GM08714 (cell line): ENCODE results near the gene CA5B.
"Not testable (repeated sequence)": the region's sequence is repeated elsewhere in the genome, so short reads cannot be mapped to it uniquely, and the experiment has no call there.

Source experiments
- H3K4me3 ChIP-seq: fragments of 200-500 bp; sonication (Bioruptor generic); 2 replicates; pipeline ENCODE4 v1.5.1; 2014; ENCODE audit warnings: mild to moderate bottlenecking, low read length, inconsistent platforms
- ZNF274 ChIP-seq: IDR thresholded peaks from 2 replicates; pipeline ENCODE4 v1.6.1; 2012; ENCODE audit warnings: mild to moderate bottlenecking, low read depth, low read length

Gene CA5B

DNA sequence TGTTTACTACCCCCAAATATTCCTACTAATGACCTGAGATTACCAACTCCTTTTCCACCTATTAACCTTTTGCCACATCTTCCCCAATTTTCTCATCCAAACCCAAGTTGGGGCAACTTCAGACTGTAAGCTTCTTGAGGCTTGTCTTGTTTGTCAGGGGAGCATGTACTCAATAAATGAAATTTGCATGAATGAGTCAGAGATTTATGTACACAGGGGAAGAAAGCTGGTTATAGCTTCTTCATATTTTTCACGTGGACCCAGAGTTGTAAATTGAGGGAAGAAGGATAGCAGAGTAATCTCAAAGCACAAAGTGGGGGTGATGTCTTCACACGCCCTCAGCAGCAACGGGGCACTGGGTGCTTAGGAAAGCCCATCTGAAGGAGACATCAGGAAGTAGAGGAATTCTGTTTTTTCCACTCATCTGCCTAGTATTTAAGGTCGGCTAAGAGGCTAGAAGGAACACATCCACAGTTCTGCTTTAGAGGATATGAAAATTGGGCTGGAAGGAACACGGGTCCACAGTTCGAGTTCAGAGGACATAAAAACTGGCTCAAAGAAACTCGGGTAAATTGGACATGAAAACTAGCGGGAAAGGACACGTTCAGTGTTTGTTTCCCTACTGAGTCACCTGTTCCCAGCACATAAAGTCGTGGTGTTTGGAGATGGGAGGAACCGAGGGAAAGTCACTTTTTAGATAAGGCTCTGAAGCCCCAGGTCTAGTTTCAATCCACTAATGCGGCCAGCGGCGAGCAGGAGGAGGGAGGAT is 696 bp upstream of the CA5B start:
- peak overlapping the region; percentile 50; the same call in 1 of the 2 replicates for H3K4me3 ChIP-seq
- no peak for TF ChIP-seq ZNF274

DNA sequence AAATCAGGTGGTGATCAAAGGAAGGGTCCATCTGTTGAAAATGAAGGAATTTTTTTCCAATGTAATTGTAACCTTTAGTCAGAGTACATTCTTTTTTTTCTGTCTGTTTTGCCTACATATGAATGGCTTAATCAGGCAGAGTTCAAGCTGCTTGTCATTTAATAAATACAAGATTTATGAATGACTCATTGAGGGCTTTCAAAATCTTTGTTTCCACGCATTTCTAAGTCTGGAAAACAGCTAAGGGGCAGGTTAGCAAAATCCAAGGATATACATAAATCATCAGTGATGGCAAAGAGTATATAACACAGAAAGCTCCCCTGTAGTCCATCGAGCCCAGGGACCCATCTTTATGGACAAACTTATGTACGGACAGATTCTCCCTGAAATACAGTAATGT is 1.8 kb downstream of the CA5B start:
- no peak for TF ChIP-seq ZNF274
- no peak overlapping the region for H3K4me3 ChIP-seq

DNA sequence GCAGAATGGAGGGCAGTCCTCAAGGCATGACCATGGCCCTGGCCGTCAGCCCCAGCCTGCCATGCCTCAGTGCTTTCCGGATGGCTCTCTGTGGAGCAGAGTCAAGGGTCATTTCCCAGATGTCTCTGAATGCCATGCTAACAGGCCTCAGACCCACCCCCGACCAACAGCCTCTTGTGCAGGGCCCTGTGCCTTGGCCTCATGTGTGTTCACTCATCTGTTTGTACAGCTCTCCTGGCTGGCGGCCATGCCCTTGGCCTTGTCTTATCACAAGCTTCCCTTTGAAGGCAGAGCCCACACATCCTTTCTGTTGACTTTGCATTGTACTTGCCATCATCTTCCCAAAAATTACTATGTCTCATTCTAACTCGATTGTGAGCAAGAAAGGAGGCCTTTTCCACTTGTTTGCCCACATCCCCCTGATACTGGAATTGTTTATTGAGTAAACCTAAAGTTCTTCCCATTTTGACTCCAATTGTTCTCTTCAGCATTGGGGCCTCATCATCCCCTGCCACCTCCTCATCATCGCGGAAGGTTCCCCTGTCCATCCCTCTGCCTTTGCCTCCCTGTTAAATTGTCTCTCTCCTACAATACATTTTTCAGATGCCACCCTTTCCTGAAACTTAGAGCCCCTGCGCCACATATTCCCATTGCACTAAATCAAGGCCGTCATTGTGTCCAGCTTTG is 6.3 kb downstream of the CA5B start:
- no peak for TF ChIP-seq ZNF274
- no peak overlapping the region for H3K4me3 ChIP-seq

DNA sequence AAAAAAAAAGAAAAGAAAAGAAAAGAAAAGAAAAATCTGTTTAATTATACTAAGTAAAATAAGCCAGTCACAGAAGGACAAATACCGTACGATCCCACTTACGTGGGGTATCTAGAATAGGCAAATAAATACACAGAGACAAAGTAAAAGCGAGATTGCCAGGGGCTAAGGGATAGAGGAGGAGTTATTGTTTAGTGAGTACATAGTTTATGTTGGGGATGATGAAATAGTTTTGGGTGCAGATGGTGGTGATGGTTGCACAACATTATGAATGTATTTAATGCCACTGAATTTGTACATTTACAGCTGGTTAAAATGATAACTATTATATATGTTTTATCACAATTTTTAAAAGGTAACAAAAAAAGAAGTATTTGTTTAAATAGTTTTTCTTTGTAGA is 7.1 kb downstream of the CA5B start:
- no peak for TF ChIP-seq ZNF274
- H3K4me3 ChIP-seq, result no peak overlapping the region

DNA sequence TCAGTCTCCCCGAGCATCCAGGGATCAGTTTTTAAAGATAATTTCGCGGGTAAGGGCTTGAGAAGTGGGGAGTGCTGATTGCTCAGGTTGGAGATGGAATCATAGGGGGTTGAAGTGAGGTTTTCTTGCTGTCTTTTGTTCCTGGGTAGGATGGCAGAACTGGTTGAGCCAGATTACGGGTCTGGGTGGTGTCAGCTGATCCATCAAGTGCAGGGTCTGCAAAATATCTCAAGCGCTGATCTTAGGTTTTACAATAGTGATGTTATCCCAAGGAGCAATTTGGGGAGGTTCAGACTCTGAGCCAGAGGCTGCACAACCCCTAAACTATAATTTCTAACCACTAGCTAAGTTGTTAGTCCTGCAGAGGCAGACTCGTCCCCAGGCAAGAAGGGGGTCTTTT is 8.6 kb downstream of the CA5B start:
- not testable (repeated sequence) for H3K4me3 ChIP-seq

DNA sequence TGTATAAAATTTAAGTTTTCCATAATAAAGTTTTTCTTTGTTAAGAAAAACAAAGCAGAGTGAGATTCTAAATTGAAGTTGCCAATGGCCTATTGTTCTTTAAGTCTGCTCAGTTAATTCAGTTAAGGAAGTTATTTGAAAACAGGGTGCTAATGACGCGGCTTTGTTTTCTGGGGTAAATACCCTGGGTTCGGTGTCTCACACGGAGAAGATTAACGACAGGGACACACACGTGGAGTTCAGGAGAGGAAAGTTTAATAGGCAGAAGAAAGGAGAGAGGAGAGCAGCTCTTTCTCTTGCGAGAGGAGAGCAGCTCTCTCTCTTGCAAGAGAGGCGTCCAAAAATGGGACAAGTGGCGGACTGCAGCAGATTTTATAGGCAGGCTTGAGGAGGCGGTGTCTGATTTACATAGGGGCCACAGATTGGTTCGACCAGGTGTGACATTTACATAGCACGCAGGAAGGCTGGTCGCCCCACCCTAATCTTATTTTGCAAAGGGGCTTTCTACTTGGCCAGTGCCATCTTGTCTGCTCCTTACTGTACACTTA is 9.6 kb downstream of the CA5B start:
- no peak overlapping the region for H3K4me3 ChIP-seq
- TF ChIP-seq ZNF274, result no peak

DNA sequence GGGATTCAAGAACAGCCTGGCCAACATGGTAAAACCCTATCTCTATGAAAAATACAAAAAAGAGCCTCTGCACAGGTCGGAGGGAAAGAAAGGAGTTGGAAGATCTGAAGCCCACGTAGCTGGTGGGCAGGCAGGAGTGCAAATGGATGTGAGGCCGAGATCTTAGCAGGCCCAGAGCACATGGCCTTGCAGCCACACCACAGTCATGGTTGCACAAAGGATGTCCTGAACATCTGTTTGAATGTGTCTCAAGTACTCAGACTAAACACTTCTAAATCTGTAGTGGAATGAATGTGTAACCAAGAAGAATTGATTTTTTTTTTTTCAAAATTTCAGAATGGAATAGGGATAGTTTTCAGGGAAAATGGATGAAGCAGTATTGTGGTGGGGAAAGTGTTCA is 10.8 kb downstream of the CA5B start:
- no peak for TF ChIP-seq ZNF274
- H3K4me3 ChIP-seq, result no peak overlapping the region

DNA sequence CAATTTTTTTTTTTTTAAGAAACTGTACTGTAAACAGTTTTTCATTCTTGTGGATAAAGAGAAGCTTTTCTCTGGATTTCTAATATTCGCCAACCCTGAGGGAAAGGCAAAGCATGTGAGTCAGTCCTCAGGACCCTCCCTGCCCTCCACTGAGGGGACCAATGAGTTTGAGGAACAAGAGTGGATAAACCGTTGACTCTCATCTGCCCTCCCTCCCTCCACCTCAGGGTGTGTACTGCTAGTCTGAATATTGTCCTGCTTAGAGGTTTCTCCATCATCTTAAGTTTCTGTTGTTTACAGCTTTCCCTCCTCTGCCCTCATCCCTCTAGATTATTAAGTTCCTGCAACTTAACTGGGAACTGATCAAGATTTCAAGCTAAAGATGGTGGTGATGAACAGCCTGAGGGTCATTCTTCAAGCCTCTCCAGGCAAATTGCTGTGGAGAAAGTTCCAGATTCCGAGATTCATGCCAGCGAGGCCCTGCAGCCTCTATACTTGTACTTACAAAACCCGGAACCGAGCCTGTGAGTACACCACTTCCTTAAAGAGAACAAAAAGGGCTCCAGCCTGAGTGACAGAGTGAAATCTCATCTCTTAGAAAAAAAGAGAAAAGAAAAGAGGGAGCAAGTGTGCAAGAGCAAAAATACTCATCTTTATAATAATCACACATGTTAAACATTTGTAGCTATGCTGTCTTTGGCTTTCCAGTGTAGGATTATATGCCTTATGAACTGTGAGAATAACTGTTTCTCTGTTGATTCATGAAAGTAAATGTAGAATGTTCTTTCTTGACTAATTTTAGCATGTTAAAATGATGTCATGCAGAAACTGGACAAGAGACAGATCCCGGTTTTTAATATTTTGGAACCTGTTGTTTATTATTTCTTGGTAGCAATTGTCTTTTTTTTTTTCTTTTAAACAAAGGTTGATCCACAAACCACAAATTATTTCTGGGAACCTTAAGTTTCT is 11.9 kb downstream of the CA5B start:
- TF ChIP-seq ZNF274, result no peak
- H3K4me3 ChIP-seq, result no peak overlapping the region

DNA sequence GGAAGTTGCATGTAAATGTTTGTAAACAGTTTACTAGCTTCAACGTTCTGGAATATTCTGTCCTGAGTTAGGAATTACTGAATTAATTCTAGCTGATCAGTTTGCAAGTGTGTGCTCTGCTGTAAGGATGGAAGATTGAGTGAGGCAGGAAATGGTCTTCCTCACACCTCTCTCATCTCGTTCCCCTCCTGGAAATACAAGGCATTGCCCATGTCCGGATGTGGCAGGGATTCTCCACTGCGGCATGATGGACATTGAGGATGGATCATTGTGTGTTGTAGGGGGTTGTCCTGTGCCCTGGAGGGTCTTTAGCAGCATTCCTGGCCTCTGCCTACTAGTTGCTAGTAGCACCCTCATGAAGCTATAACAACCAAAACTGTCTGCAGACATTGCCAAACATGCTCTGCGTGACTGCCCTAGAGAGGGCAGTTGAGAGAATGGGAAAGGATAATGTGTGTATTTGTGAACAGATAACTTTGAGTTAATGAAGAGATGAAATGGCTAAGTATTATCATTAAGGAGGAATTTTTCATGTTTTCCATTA is 12.6 kb downstream of the CA5B start:
- TF ChIP-seq ZNF274, result no peak
- no peak overlapping the region for H3K4me3 ChIP-seq

DNA sequence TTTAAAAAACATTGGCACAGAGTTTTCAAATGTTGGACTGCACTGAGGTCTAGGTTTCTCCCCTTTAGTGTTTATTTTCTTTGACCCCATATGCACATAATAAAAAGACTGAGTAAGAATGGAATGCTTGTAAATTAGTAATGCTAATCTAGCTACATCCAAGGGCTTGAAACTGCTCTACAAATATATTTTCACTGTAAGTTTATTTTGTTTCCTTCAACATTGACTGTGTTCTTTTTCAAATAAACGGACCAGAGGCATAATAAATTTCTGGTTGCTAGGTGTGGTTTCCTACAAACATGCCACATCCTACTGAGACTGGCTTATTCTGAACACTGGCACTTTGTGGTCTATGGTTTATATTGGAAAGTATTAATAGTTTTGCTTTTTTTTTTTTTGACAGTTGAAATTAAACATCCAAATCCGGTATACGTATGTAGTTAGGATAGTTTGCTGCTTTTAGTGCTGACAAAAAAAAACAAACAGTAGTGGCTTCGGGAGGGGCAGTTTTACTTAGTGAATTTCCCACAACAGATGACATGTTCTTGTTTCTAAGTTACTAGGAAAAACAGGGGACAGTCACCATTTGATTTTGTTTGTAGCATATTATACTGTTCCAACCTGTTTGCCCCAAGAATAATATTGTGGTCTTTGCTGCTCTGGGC is 13.2 kb downstream of the CA5B start:
- no peak overlapping the region for H3K4me3 ChIP-seq
- no peak for TF ChIP-seq ZNF274

DNA sequence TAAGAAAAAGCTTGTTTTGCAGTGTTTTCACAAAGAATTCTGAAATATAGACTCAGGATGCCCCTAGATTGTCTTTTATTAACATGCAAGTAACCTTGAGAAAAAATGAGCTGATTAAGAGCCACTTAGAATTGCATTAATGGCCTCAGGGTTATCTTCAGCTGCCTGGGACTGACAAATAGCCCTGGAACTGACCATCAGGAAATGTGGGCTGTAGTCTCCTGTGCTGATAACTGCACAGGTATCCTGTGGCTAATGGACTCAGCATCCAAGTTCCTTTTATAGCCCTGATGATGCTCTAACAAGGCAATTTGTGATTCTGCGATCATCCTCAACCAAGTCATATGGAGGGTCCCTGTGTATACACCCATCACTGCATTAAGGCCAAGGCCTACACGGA is 17.0 kb downstream of the CA5B start:
- TF ChIP-seq ZNF274, result no peak
- no peak overlapping the region for H3K4me3 ChIP-seq

DNA sequence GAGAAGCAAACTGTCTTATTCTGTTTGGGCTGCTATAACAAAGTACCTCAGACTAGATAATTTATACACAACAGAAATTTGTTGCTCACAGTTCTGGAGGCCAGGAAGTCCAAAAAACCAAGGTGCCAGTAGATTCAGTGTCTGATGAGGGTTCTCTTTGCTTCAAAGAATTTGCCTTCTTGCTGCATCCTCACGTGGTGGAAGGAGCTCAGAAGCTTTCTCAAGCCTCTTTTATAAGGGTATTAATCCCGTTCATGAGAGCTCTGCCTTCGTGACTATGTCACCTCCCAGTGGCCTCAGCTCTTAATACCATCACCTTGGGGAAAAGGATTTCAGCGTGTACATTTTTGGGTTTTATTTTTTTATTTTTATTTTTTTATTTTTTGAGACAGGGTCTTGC is 20.1 kb downstream of the CA5B start:
- no peak overlapping the region for H3K4me3 ChIP-seq

DNA sequence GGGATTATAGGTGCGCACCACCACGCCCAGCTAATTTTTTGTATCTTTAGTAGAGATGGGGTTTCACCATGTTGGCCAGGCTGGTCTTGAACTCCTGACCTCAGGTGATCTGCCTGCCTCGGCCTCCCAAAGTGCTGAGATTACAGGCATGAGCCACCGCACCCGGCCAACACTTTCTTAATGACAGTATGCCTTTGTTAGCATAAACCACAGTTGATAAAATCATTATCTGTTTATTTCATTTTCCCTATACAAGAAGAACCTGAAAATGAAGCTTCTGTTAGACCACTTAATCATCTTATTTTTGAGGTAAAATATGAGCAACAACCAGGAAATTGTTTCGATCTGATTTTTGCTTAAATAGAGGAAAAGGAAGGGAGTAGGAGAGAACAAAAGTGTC is 21.8 kb downstream of the CA5B start:
- H3K4me3 ChIP-seq, result not testable (repeated sequence)

More for the DNA sequence above, 20.1 kb downstream of the CA5B start:
- no peak for TF ChIP-seq ZNF274
